Hematopoietic multipotent progenitor cell treated with erythropoietin and hydrocortisone succinate and interleukin-3 and kit ligand, for 15 days (in vitro differentiated cells): Measurements from ENCODE around the gene SPTBN5.

Source experiments
- DNase-seq: peaks from one replicate; pipeline ENCODE4 v3.0.0-alpha.2; 2015; ENCODE audit warnings: low spot score

SPTBN5 gene

DNA sequence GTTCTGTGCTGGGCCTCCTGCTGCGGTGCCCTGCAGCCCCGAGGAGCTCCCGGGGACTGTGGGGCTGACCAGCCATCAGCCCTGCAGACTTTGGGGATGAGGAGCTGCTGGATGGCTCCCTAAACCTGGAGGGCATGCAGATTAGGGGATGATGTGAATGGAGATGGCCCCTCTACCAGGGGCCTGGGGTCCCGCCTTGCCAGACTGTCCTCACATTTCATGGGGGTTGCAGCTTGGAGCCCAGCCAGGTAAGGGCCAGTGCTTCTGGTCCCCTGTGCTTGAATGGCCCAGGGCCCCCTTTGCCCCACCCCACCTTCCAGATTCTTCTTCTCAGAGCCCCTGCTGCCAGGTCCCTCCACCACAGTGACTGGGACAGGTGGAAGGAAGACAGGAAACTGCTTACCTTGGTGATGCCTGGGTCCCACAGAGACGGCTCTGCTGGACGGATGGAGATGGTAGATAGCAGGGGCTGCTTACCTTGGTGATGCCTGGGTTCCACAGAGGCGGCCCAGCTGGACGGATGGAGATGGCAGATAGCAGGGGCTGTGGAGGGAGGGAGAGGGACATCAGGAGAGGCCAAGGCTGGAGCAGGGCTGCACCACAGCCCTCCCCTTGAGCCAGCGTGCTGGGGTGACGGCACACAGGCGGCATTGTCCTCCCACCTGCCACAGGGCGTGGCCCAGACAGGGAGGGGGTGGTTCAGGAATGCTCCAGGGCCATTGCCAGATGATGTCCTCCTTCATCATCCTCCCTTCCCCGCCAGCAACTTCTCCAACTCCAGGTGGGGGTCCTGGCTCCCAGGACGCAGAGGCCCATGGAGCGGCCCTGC lies at the start of gene SPTBN5:
Gene SPTBN5, minus strand, starts transcription at position 632 of the 829 bp plus-strand sequence. Its CDS starts 556 bp downstream, at position 76.
- no peak for DNase-seq

DNA sequence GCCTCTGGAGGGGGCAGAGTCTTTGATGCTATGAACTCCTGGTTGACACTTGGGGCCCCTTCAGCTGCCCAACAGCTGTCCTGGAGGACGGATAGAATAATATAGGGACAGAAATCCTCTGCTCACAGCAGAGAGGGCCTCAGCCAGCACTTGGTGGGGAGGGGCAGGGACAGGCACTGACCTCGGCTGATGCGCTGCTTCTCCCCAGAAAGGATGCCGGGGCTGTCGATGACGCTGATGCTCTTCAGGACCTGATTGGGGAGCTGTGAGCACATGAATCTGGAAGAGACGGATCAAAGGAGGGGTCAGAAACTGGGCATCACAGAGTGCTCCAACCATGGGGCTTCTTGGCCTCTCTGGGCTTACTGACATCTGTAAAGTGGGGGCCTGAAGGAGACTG lies 49.0 kb upstream of the SPTBN5 start:
- DNase-seq = no peak

DNA sequence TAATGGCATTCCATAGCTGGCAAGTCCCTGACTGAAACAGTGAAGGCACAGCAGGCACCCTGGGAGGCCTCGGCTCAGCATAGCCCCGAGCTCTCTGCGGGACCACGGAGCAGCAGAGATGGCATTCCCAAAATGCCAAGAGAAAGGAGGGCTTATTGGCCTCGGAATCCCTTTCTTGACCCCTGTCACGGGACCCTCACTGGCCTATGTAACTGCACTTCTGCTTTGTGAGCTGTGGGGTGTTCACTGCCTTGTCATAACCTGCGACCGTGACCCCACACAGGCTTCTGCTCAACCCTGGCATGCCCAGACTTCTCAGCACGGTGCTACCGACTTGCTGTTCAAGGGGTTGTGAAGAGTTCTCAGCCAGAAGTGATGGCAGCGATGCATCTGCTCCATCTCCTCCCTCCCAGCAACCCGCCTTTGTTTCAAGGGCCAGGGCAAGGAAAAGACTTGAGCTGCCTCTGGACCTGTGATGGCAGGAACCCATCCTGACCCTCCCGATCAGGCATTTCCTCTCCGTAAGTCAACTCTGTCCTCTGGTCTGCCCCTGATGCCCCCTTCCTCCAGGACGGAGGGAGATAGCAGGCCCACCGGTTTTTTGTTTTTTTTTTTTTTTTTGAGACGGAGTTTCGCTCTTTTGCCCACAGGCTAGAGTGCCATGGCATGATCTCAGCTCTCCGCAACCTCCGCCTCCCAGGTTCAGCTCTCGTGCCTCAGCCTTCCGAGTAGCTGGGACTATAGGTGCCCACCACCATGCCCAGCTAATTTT lies 48.0 kb upstream of the SPTBN5 start:
- no peak for DNase-seq

DNA sequence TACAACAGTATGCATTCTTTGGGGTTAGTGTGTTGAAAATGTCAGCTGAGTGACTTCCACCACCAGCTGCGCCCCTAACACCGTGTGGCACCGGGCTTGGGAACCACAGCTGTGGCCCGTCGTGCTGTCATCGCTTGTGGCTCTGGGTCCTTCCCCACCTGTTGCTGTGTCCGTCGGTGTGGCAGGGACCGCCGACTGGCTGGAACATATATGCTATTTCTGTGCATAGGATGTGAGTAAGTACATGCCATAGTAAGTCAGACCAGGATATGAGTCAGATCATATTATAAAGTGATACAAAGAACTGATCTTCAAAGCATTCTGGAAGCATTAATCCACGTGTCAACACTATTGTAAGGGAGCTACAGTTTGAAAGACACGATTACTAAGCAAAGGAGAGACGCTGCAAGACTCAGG lies 46.6 kb upstream of the SPTBN5 start:
- no peak for DNase-seq

DNA sequence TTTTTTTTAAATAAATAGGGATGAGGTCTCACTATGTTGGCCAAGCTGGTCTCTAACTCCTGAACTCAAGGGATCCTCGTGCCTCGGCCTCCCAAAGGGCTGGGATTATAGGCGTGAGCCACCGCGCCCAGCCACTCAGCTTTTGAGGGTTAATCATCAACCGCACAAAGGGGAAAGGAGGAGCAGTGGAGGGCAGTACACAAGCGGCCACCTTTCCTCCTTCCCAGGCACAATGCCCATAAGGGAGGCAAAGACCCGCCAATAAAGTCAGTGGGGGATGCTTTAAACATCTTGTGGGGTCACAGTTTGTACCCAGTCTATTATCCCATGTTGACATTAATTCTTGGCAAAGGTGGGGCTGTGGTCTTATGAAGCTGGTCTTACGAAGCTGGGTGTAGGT lies 46.1 kb upstream of the SPTBN5 start:
- no peak for DNase-seq

DNA sequence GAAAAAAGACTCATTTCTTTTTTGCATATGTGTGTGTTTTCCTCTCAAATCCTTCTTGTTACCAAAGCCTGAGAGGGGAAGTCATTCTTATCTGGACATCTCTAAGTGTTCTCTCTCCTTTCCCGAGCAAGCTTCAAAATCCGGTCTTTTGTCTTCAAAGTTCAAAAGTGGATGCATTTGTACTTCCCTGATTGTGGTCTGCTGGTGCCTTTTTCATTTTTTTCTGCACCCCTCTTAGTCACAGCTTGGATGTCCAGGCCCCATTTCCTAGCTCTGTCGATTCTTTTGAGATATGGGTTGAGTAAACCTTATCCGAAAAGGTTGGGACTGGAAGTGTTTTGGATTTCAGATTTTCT lies 43.7 kb upstream of the SPTBN5 start:
- no peak for DNase-seq

DNA sequence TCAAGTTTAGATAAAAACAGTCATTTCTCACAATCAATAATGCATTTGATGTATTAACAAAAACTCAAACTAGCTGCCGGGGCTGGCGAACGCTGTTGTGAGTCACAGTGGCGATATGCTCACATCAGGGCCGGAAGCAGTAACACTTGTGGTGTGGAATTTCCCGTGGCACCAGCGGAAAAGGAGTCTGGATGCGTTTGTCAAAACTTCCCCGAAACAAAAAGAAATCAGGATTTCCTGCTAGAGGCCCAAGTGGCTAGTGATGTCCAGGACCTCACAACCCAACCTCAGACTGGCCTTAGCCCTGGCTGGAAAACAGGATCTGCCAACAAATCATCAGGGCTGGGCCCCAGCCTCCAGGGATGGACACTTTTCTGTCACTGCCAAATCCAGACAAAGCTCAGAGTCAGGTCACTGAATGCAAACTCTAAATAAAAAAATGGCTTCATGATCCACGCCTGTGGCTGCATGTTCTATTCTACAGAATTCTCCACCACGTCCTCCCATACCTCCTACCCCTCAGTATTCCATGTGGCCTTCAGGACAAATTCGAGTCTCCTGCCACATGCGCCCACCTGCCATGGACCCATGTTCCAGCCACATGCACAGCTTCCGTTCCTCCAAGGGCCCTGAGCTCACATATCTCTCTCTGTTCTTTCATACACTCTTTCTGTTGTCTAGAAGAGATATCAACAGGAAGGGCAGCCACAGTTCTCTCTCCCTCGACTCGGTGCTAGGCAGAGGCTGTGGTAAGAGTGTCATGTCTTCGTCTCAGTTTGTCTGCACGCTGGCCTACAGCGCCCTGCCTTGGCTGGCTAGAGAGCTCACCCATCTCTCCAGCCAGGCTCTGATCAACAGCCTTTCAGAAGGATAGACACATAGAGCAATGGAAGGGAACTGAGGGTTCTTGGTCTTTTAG lies 43.1 kb upstream of the SPTBN5 start:
- DNase-seq = no peak

DNA sequence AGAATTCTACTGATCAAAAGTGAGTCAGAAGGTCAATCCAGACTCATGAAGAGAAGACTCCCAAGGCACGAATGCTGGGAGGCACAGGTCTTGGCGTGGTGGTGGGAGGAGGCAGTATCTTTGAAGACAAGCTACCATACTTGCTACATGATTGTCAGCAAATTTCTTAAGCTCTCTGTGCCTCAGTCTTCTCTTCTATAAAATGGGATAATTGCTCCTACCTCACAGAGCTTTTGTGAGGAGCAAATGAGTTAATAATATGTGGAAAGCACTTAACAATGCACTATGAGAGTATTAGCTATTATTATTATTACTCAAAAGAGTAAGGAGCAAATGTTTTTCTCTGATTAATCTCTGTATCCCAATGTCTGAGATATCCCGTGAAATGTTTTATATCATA lies 42.3 kb upstream of the SPTBN5 start:
- no peak for DNase-seq

DNA sequence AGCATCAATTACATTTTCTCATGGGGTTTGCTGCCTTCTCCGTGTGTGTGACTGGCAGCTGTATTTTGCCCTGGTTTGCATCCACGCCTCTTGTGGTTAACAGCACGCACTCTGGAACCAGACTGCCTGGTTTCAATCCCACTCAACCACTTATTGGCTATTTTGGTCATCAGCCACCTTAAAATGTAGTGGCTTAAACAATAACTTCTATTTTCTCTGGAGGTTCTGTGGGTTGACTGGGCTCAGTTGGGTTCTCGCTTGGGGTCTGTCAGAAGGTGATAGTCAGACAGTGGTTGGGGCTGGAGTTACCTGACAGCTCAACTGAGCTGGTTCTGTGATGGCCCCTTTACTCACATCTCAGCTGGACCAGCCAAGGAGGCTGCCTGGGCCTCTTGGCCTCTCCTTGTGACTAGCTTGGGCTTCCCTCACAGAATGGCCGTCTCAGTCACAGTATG lies 41.7 kb upstream of the SPTBN5 start:
- no peak for DNase-seq

DNA sequence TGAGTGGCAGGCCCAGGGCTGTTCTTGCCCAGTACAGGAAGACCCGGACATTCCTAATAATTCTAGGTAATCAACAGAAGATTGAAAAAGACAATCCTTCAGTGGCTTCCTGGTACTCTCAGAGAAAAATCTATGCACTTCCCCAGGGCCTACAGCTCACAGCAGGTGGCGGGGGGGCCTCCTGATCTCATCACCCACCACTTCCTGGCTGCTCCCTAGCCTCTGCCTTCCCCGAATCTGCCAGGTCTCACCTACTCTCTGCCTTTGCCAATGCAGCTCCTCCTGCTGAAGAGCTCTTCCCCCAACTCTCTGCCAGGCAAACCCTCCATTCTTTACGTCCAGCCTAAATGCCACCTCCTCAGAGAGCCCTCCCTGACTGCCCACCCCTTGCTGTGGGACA lies 41.0 kb upstream of the SPTBN5 start:
- DNase-seq = no peak

DNA sequence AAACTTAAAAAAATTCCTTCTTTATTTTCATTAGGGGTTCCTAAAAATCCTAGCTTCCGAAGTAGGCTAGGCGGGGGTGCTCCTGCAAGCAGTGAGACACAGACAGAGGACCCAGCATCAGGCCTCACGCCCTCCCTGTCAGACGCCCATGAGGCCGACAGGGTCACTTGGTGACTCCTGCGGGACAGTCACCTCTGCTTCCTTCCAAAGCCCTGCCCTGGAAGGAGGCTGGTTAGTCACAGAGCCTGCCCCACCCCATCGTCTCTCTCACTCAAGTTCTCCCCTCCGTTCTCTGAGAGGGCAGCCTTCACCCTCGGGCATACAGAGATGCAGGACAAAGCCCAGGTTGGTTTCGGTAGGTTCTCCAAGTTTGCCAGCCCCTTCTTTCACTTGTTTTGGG lies 39.9 kb upstream of the SPTBN5 start:
- no peak for DNase-seq

DNA sequence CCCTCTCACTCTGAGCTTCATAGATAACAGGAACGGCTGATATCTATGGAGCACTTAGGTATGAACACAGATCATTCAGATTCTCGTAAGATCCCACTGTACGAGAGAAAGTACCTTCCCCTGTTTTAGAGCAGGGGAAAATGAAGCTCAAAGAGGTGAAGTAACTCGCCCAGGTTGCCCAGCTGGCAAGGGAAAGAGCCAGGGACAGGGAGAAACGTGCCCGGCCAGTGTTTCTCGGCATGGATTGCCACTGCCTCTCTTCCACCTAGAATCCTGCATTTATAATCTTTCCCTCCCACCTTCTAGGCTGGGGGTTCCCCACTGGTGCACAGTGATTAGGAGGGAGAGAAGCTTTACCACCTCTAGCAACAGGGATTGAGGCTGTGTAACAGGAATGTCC lies 39.5 kb upstream of the SPTBN5 start:
- DNase-seq = no peak

DNA sequence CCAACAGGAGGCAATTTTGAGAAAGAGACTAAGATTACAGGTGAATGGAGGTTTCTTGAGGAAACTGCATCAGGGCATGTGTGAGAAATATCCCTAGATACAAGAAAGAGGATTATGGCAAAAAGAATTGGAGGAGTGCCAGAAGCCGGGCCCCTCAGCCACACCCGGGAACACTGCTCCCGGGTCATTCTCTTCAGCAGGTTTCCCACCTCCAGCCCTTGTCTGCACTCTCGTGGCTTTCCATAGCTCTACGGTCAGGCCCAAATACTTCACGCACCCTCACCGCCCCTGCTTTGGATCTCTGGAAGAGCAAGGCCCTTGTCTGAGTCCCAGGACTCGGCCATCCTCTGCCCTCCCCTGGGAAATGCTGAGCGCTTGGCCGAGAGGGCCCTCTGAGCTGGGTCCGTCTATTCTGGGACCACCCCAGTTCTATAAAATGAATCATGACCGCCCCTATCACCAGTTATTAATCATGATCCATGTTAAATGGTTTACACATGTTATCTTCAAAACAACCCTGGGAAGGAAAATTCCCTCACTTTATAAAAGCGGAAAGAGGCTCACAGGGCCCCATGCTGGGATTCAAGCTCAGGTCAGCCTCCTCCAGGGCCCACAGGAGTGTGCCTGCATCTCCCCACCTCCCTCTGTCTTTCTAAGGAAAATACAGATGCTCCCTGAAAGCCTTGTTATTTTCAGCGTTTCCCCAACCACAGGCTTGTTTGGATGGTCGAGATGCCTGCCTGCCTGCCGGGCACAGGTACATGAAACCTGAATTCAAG lies 38.8 kb upstream of the SPTBN5 start:
- DNase-seq = no peak

DNA sequence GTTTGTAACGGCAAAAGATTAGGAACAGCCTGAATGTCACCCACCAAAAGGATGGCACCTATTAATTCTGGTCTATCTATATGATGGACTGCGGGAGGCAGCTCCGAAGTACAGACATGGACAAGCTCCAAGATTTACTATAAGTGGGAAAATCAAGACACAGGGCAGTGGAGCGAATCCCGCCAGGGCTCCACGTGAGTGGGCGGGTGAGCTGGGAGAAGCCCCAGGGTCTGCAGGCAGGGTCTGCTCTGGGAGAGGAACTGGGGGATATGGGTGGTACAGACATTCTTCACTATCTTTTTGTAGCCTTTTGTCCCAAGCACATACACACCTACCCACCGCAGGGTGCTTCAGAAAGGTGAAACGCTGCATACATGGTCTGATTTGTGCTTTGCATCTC lies 38.2 kb upstream of the SPTBN5 start:
- no peak for DNase-seq

DNA sequence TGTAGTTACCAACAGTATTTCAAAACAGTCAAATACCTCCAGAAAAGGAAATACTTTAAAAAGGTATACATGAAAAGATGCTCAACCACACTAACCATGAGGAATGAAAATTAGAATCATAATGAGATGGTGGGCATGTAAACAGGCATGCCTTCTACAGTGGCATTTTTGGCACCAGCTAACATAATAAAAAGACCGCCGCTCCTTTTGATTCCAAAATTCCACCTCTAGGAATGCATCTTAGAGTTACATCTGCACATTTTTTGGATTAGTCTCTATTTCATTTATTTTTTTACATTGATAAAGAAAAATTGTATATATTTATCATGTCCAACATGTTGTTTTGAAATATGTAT lies 37.0 kb upstream of the SPTBN5 start:
- DNase-seq = no peak

DNA sequence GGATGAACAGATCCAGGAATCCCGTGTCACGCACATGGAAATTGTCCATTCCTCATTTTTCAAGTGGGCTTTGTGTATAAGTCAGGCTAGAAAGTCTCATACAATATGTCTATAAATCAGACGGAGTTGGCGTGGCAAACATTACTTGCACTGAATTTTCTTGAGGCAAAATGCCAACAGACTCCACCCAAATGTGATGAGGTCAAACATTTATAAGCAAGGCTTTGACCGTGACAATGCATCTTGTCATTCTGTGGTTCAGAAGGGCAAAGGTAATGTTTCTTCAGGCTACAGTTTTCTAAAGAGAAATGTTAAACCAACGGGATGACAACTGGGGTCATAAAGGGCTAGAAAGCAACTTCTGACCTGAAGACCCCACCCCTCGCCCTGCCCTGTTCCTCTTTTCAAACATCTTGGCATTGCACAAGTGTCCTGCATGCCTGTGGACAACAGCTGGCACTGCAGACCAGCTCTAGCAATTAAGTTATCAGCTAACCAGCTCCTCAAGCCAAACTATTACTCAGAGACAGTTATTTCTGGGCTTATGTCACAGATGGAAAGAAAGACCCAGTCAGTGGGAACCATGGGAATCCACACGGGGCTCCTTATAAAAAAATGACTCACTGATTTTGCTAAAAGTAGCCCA lies 36.5 kb upstream of the SPTBN5 start:
- no peak for DNase-seq

DNA sequence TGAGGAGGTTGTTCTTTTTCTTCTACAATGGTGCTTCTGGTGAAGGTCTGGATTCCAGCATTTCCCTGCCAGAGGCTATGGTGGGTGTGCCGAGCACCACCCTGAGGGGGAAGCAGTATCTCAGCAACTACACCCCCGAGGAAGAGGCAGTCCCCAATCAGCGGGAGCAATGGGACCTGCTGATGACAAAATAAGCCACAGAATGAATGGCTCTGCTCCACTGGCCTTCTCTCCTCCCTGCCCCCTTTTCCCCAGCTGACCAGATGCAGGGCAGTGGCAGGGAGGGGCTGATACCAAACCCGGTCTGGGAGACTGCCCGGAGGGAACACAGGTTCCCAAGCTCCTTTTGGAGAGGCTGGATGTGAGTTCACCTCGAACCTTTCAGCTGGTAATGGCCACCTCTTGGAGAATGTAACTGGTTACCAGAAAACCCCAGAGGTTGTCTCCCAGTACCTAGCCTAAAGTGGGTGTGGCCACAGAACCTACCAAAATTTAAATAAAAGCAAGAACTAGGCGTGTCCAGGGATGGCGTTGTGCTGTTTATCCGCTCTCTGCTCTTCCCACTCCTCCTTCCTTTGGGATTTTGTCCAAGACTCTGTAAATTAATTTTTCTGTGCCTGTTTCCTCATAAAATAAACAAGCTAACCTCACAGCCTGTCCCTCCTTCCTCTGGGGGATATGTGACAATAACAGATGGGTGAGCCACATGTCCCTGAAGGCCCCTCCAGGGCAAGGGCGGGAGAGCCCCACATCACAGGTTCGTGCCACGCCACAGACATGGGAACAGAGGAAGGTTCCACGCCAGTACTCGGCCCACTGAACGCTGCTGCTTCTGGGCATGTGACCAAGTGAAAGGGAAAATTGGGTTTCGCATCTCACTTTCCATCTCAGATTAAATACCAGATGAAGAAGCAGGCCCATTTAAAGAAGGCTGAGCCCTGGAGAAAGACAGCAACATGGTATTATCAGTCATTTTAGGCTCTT lies 35.1 kb upstream of the SPTBN5 start:
- DNase-seq = no peak

DNA sequence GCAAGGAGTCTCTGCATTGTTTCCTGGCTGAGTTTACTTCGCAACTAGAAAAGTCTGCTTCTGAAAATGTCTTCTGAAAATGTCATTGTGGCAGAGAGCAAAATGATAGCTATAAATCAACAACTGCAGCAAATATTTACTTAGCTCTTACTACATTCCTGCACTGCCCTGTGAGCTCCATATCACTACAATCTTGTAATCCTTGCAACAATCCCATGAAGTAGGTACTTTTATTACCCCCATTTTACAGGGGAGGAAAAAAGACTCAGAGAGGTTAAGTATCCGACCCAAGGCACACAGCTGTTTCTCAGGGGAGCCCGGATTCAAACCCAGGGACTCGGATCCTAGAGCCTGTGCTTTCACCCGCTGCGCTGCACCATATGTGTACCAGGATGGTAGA lies 34.2 kb upstream of the SPTBN5 start:
- DNase-seq = no peak

DNA sequence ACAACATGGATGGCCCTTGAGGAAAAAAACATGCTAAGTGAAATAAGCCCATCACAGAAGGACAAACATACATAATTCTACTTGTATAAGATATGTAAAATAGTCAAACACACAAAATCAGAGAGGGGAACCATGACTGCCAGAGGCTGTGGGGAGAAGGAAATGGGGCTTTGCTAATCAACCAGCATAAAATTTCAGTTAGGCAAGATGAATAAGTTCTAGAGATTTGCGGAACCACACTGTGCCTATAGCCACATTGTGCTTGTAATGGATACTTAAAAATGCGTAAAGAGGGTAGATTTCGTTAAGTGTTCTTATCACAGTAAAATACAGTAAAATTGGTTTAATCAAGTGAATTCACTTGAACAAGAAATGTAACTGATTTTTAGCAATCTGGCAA lies 33.7 kb upstream of the SPTBN5 start:
- no peak for DNase-seq
